Left ventricle myocardium inferior (tissue), 1 donor: Measurements from ENCODE around the gene CCRL2. TPM values are rescaled to one million over a fixed set of nuclear protein-coding genes. Genes with fewer than 3 reads are reported as not detected.
"Not testable (repeated sequence)": the region's sequence is repeated elsewhere in the genome, so short reads cannot be mapped to it uniquely, and the experiment has no call there.

Experiments
- DNase-seq: peaks from one replicate; pipeline ENCODE4 v3.0.0-alpha.2; 2020
- H3K27ac ChIP-seq: fragments of 200-600 bp; replicated peaks from 2 replicates; pipeline ENCODE4 v1.8.0; 2021
- H3K27me3 ChIP-seq: fragments of 200-600 bp; 2 replicates; pipeline ENCODE4 v1.8.0; 2021; ENCODE audit warnings: low read depth
- H3K36me3 ChIP-seq: fragments of 200-600 bp; 2 replicates; pipeline ENCODE4 v1.8.0; 2021
- H3K4me1 ChIP-seq: fragments of 200-600 bp; 2 replicates; pipeline ENCODE4 v1.8.0; 2021
- H3K4me3 ChIP-seq: fragments of 200-600 bp; 2 replicates; pipeline ENCODE4 v1.8.0; 2021; ENCODE audit warnings: mild to moderate bottlenecking, moderate library complexity
- H3K9me3 ChIP-seq: fragments of 200-600 bp; replicated peaks from 2 replicates; pipeline ENCODE4 v1.8.0; 2021
- CTCF ChIP-seq: fragments of 200-600 bp; IDR thresholded peaks from 2 replicates; pipeline ENCODE4 v1.8.0; 2021; ENCODE audit warnings: antibody characterized with exemption, mild to moderate bottlenecking, borderline replicate concordance
- intact Hi-C: fragments of 100-400 bp; cut with micrococcal nuclease; formaldehyde crosslinking; loops from one replicate; pipeline ENCODE4 v1.11.0; 2022
- total RNA-seq: library from RNA; stranded (reverse); fragmentation: NEBNext Ultra II Directional; extraction: Animal tissue kit (Norgen Biotek cat#: 25700); gene quantifications from one replicate; pipeline ENCODE4 v1.2.1, GENCODE V29; 2021
- donor health status: DM: no; HTN: yes; CAD: no; lungs with severe emphysema.

The CCRL2 gene
- total RNA-seq, 1 donor from 2014 or later: 1.5 TPM

- TF ChIP-seq CTCF: no peak
- Histone ChIP-seq H3K36me3 (no peaks in the 10 kb centered on the region), H3K4me3 (no peak overlapping the region), H3K27ac (no peak overlapping the region), H3K4me1 (peaks cover 16% of the 10 kb centered on the region), H3K27me3 (no peaks in the 10 kb centered on the region), H3K9me3 (no peaks in the 10 kb centered on the region)
- intact Hi-C loops: no loop called here
- DNase-seq: no peak
Observed at GRCh38 chr3:46420931-46421330, 13.9 kb downstream of the CCRL2 start.

GRCh38 chr3:46422617-46423016 lies 15.6 kb downstream of the CCRL2 start:
- no peak overlapping the region for H3K27ac ChIP-seq
- intact Hi-C loops: no loop called here

GRCh38 chr3:46423588-46423987 lies 16.5 kb downstream of the CCRL2 start:
- peaks cover 19% of the 10 kb centered on the region for H3K4me1 ChIP-seq
- no peaks in the 10 kb centered on the region for H3K36me3 ChIP-seq
- no peak overlapping the region for H3K27ac ChIP-seq
- DNase-seq: no peak
- H3K9me3 ChIP-seq: no peaks in the 10 kb centered on the region
- H3K27me3 ChIP-seq: no peaks in the 10 kb centered on the region
- no peak overlapping the region for H3K4me3 ChIP-seq
- intact Hi-C loops: no loop called here
- no peak for TF ChIP-seq CTCF

More at GRCh38 chr3:46422617-46423016, 15.6 kb downstream of the CCRL2 start:
- TF ChIP-seq CTCF: no peak
- no peaks in the 10 kb centered on the region for H3K27me3 ChIP-seq
- DNase-seq: no peak
- no peak overlapping the region for H3K4me3 ChIP-seq
- H3K36me3 ChIP-seq: no peaks in the 10 kb centered on the region
- H3K9me3 ChIP-seq: no peaks in the 10 kb centered on the region
- H3K4me1 ChIP-seq: peaks cover 13% of the 10 kb centered on the region

GRCh38 chr3:46426476-46426875 lies 19.4 kb downstream of the CCRL2 start:
- H3K4me1 ChIP-seq: peaks cover 21% of the 10 kb centered on the region
- intact Hi-C loops, H3K27me3 ChIP-seq: not testable (repeated sequence)

GRCh38 chr3:46427404-46427803 lies 20.3 kb downstream of the CCRL2 start:
- H3K27me3 ChIP-seq, intact Hi-C loops, DNase-seq, H3K4me3 ChIP-seq: not testable (repeated sequence)
- Histone ChIP-seq H3K36me3 (peaks cover 18% of the 10 kb centered on the region), H3K27ac (peak overlapping the region; percentile 71), H3K9me3 (peaks cover 17% of the 10 kb centered on the region), H3K4me1 (peaks cover 21% of the 10 kb centered on the region)
- peak; percentile 44 for TF ChIP-seq CTCF

More at GRCh38 chr3:46426476-46426875, 19.4 kb downstream of the CCRL2 start:
- DNase-seq, H3K9me3 ChIP-seq, H3K36me3 ChIP-seq, H3K4me3 ChIP-seq, H3K27ac ChIP-seq: not testable (repeated sequence)

GRCh38 chr3:46427916-46428833 lies 21.1 kb downstream of the CCRL2 start:
- intact Hi-C loops: no loop called here
- H3K27me3 ChIP-seq: no peaks in the 10 kb centered on the region
- H3K27ac ChIP-seq: peak overlapping the region; percentile 71
- peaks cover 22% of the 10 kb centered on the region for H3K9me3 ChIP-seq
- peaks cover 18% of the 10 kb centered on the region for H3K36me3 ChIP-seq
- no peak overlapping the region for H3K4me3 ChIP-seq
- TF ChIP-seq CTCF: no peak
- peaks cover 21% of the 10 kb centered on the region for H3K4me1 ChIP-seq
- no peak for DNase-seq
